Cerebellar nuclear complex (tissue), 1 donor: ENCODE results near the gene CES1.
"Not testable (repeated sequence)": the region's sequence is repeated elsewhere in the genome, so short reads cannot be mapped to it uniquely, and the experiment has no call there.

ENCODE experiments used
- DNase-seq, 2 experiments: peaks; one replicate each; lab custom pipeline; 2025; lab: John Stamatoyannopoulos, UW

The CES1 gene

DNA sequence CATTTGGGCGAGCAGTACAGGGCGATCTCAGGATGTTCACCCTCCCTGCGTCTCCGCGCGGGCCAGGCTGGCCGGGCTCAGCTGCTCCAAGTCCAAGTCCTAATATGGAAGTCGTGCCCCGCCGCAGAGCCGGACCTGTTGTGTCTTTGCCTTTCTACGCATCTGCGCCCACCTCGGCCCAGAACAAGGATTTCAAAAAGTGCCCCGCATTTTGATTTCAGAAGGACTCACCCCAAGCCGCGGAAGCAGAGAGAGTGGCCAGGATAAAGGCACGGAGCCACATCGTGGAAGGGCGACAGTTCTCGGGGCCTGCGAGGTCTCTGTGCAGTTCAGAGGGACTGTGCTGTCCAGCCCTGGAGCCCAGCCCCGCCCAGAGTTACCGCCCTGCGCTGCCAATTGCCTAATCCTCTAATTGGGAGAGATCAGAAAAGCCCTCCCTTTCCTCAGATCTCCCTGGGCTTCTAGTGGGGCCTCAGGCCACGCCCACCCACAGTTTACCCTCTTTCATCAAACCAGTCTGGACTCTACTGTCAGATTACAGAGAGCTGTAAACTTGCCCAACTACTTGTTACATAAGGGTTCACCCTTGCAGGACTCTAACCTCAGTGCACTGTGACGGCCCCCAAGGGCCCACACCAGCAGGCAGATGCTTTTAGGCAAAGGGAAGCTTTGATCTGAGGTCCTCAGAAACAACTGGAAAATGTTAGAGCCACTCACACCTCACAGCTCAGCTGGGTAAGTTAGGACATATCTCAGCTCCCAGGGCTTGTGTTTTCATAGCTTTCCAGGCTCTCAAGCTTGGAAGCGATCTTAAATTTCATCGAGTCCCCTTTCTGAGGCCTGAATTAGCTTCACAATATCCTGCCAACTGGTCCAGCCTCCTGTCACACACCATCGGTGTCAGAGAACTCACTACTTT is at the start of gene CES1:
Gene CES1 (minus strand): TSS at position 324 of the 919 bp plus-strand sequence. CDS start 41 bp downstream, at position 283.
- no peak for DNase-seq

DNA sequence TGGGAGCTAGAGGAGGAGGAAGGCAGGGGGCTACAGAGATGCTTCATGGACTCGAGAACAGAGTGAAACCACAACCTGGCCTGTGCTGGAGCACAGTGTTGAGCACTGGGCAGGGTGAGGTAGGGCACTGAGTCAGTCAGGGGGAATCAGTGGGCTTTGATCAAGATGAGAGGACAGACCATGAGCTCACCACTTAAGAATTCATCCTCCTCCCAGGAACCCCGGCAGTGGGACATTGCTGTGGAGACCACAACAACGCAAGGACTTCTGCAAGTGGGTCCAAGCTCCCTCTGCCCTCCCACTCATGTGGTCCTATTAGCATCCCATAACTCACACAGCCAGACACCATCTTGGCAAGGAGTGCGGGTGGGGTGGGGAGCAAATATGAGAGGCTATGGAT is 44.0 kb upstream of the CES1 start:
- no peak for DNase-seq

DNA sequence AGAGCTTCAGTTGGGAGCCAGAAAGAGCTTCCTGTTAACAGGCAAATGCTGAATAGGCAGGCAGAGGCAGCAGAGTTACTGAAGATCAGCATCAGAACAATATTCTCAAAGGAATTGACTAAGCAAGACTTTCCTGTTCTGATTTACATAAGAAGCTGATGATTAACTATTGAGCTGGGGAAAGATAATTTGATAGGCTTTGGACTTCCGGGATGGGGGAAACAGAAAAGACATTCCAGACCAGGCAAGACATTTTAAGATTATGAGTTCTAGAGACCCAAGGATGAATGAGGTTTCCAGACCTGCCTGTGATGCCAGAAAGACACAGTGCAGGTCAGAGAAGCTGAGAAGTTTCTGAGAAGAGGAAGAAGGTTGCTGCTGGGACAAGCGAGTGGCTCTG is 42.4 kb upstream of the CES1 start, which contains the start of gene CES5A:
Gene CES5A (minus strand): TSS at position 101 of the 400 bp plus-strand sequence. CDS start 152 bp downstream, outside the sequence.
- DNase-seq, result no peak

DNA sequence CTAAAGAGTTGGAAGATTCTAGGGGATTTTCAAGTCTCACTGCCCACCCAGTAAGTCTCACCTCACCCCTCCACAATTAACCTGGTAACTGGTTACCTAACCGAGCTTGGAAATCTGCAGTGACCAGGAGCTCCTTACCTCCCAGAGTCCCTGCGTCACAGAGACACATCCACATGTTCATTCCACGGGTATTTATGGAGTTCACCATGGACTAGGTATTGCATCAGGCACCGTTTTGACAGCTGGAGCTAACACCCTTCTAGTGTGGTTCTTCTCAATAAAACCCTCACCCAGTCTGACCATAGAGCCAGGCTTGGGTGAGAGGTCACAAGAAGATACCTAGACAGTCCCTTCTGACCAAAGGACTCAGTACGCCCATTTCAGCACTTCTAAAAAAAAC is 40.2 kb upstream of the CES1 start:
- no peak for DNase-seq

DNA sequence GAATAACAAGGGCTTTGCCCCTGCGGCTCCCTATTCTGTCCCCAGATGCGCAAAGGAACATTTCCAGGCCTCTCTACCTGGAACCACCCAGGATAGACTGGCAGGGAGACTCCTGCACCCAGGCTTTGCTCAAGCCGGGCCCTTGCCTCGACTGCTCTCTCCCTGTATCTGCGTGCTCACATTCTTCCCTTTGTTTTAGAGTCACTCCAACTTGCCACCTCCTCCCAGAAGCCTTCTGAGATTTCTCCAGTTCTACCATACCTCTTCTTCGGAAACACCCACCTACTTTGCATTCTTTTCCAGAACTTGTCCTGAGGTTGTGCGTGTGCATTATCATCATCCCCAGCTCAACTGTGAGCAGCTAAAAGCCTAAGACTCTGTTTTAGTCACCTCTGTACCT is 39.2 kb upstream of the CES1 start:
- DNase-seq, result no peak

DNA sequence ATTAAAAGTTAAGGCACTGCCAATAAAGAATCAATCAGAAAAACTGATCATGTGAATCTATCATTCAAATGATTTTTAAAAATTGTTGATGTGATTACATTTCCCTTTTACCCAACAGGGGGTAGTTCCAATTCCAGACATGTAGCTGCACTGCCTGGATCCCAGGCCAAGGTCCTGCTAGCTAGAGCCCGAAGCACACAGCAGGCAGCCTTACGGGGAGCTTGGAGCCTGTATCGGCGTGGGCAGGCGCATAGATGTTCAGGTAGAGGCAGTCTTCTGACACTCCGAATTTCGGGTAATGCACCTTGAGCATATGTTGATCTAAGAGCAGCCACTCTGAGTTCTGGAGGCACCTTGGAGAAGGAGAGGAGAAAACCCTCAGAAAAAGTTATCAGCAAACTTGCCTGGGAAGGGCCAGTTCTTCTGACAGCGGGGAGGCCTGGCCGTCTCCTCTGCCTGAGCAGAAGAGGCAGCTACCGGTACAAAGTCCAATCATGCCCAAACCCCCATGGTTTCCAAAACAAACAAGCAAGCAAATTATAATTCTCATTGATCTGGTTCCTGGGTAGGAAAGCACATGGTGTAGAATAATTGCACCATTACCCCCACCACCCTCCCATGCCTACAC is 38.6 kb upstream of the CES1 start:
- no peak for DNase-seq

DNA sequence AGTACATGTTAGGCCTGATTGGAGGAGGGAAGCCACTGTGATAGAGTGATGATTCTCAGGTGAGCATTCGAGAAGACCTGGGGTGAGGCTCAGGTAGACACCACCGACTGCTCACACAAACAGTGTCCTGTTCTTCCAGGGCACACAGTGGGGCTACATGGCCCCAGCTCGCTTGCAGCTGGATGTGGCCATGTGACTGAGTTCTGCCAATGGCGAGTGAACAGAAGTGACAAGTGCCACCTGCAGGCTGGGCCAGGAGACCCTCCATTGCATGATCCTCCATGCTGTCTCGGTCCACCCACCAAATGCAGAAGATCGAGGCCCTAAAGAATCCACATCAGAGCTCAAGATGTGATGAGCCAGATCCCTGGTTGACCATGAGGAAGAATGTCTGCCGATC is 36.1 kb upstream of the CES1 start:
- DNase-seq, result no peak

DNA sequence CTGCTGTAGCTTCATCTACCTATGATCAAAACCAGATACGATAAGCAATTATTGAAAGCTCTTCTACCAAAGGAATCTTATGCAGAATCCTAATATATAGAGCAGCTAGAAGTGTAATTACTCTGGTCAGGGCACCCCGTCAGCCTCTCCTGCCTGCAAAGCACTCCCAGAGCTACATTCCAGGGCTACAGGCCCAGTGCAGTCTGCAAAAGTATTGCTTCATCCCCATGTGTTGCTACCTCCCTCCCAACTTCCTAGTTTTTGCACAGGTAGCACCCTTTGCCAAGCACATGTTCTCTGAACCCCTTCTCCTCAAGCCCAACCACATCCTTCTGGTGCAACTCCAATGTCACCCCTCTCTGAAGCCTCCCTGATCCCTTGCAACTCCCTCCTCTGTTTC is 35.2 kb upstream of the CES1 start:
- no peak for DNase-seq

DNA sequence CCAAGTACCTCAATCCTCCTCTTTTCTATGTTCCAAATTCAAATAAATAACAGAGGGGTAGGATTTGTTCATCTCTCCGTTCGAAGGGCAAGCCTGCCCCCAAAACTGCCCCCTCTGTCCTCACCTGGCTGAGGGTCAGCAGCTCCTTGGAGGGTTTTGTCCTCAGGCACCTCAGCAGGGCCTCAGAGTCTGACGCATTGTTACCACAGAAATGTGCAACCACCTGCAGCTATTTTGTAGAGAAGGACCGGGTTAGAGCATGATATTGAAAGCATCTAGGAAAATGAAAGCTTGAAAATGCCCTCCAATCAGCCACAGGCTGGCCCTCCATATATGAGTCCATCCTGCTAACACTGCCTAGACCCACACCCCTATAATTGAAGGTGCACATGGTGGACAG is 28.4 kb upstream of the CES1 start:
- DNase-seq, result no peak

DNA sequence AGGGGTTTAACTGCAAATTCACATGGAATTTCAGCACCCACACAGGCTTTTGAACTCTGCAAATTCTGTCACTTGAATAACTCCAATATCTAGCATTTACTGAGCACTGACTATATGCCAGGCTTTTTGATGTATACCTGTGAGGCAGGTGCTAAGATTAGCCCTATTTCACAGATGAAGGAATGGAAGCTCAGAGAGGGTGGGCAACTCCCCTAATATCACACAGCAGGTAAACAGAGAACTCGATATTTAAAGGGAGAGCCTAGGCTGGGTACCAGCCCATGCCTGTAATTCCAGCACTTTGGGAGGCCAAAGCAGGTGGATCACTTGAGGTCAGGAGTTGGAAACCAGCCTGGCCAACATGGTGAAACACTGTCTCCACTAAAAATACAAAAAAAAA is 24.8 kb upstream of the CES1 start:
- not testable (repeated sequence) for DNase-seq

DNA sequence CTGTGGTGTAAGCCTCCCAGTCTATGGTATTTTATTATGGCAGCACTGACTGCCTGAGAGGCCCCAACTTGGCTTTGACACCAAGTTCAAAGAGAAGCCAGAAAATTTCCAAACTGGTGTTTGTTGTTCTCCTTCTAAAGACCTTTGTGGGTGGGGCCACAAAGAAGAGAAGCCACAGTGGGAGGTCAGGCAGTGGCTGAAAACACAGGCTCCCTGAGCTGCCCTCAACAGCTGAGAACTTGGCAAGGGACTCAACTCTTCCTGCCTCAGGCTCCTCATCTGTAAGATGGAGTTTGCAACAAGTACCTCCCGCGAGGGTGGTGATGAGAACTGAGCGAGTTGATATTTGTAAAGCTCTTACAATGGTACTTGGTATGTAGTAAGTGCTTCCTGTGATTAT is 24.1 kb upstream of the CES1 start:
- DNase-seq, result no peak

DNA sequence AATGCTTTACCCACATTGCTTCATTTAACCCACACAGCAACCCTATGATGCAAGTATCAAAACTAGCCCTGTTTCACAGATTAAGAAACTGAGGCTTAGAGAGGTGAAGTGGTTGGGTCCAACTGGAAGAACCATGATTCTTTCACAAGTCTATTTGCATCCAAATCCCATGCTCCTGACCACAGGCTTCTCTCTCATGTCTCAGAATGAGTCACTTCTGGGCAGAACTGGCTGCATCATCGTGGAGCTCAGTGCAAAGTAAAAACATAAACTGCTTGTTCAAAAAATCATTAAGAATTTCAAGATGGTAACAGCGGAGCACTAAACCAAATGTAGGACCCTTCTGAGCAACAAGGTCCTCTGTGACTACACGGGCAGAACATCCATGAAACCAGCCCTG is 20.2 kb upstream of the CES1 start:
- DNase-seq, result no peak

DNA sequence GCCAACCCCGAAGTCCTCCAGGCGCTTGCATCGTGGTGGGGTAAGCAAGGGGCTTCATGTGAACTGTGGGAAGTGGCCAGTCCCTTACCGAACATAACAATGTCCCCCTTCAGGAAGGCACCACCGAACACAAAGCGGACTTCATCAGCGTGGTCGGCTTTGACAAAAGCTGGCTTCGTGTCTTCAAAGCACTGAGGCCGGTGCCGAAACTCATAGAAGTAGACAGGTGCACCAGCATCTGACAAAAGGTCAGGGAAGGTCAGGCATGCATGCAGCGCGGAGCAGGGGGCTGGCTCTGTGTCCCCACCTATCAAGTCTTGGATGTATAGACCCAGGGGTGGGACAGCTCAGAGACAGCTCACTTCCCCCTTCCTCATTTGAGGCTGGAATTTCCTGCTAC is 16.6 kb upstream of the CES1 start:
- no peak for DNase-seq

DNA sequence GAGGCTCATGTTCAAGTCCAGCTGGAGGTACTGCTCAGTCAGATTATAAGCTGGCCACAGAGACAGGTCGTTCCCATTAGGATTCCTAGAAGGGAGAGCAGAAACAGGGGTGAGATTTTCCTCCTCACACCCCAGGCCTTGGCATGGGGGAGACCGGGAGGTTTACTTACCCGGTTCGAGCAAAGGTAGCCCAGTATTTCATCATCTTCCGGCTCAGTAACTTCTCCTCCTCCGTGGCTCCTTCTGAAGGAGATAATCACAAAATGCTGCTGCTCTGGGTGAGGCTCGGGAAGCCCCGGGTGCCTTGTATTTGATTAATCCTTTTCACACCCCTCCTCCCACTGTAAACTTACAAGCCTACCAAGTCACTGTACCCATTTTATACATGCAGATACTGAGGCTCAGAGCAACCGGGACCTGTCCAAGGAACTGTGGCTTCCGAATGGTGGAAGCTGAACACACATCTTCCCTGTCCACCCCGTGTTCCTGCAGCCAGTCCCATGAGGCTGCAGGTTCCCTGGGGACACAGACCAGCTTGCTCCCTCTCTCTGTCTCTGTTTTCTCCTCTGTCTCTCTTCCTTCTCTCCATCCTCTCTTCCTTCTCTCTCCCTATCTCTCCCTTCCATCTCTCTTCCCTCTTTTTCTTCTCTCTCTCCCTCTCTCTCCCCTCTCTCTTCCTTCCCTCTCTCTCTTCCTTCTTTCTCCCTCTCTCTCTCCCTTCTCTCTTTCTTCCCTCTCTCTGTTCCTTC is 13.9 kb upstream of the CES1 start:
- DNase-seq, result no peak

DNA sequence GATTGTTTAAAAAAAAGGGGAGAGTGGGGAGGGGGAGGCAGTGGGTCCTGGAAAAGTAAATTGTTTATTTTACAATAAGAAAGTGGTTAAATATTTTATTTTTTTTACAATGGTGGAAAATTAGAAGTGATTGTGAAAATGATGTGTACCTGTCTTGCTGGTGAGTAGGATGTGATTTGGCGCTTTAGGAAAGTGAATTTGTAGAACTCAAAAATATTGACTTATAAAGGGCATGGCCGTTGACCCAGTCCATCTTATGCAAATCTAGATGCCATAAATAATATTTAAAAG is 10.2 kb upstream of the CES1 start:
- no peak for DNase-seq

DNA sequence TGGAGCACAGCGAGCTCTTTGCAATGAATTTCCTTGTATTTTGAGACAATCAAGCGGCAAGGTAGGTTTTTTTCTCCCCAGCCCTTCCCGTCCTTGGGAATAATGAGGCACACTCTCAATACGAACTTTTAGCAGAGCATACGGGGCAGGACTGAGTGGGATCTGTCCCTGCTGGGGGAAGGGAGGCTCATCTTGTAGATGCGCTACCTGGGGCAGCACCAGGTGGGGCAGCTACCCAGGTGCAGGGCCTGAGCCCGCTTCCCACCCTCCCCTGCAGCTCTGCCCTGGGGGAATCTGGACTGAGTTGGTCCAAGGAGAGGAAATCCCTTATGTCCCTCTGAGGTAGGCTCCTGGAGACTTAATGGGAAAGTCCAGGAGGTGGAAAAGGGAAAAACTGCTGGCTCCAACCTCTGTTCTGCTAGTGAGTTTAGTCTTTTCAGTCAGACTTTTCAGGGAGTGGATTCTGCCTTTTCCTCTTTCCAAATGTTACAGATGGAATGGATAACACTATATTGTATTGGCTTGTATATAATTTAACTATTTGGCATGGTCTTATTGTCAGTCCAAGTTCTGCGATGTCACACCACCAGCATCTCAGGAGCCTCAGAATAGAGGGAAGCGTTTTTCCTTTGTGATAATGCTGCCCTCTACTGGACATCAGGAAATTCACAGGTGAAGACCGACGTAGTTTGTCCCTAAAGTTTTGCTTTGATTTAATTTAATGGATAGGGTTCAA is 9.6 kb upstream of the CES1 start:
- DNase-seq, result peak in 1 of 2 experiments; percentile 20

DNA sequence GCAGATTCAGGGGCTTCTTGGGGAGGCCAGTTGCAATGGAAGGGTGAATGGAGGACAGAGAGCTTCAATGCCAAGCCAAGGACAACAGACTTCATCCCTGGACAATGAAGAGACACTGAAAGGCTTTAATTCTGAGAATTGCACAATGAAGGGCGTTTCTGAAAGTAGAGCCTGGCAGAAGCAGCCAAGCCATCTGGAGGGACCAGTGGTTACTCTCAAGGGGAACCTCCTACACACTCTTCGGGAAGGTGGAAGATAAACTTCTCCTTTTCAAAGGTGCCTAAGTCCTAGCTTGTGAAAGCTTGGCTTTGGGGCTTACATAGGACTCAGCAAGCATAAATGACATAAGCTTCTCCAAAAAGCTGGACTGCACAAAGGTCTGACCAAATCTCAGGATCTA is 6.2 kb upstream of the CES1 start:
- DNase-seq, result no peak

DNA sequence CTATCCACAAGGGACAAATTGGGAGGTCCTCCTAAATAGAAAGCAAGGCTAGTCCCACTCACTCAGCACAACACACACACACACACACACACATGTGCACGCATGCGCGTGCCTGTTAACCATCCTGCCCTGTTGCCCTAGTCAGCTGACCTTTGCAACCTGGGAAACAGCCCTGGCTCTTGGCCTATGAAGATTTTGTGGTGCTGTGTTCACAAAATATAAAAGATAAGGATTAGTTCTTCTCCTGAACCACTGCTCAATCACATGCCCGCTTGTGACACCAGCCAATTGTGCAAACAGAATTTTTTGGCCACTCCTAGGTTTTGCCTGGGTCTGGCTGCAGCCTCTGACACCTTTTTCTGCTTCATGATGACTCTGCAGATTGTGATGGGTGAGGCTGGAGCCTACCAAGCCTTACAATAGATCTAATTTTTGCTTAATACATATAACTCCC is 3.3 kb upstream of the CES1 start:
- DNase-seq, result no peak

DNA sequence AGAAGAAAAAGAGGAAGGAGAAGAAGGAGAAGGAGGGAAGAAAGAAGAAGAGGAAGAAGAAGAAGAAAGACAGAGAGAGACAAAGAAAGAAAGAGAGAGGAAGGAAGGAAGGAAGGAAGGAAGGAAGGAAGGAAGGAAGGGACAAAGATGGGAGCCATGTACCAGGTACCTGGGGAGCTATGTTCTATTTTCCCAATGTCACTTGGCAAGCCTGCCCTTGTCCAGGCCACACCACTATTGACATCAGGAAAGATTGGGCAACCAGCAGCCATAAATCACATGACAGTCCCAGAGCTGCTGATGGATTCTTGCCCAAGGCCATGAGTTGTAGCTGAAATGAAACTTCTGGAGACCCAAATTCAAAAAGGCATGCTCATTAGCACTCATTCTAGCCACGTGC is 2.7 kb upstream of the CES1 start:
- DNase-seq, result no peak

DNA sequence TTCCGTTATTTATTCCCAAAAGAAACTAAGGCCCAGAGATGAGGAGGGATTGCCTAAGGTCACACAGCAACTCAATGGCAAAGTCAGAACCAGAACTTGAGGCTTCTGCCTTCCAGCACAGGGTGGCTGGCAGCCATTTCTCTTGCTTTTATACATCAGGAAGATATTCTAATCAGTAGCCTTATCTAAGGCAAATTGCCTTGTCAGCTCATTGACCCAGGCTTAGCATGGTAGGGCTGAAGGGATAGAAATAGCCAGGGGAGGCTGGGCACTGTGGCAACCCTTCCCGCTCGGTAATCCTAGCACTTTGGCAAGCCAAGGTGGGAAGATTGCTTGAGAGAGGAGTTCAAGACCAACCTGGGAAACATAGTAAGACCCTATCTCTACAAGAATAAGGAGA is 2.3 kb upstream of the CES1 start:
- DNase-seq, result not testable (repeated sequence)

DNA sequence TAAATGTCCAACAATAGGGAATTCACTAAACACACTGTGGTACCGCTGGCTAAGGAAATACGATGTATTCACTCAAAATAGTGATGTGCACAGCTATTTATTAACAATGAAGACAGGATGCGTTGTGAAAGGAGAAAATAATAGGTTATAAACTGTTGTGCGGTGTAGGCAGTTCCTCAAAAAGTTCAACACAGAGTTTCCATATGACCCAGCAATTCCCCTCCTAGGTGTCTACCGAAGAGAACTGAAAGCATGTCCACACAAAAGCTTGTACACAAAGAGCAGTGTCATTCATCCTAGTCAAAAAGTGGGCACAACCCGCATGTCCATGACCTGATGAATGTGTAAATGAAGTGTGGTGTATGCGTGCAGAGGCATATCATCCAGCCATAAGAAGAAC is 1.2 kb upstream of the CES1 start:
- DNase-seq, result no peak

DNA sequence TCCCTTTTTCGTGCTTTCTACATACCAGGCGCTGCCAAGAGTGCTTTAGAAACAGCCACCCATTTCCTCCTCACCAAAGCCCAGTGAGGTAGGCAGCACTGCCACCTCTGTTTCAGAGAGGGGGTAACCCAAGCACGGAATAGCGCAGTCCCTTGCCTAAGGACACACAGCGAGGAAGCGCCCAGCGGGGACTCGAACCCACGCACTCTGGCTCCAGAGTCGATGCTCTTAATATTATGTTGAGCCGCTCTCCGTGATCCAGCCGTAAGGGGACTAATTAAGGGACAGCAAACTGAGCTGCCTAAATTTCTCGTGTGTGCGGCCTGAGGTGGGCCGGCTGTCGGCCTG is 497 bp downstream of the CES1 start:
- DNase-seq, result no peak
